DOHH2 (cell line): ENCODE measurements around the gene FRK.

Experiments
- H3F3A ChIP-seq: fragments of 200-600 bp; sonication (generic), shearing (Covaris generic); 2 replicates; pipeline ENCODE4 v1.6.0; 2016; ENCODE audit warnings: antibody characterized with exemption, mild to moderate bottlenecking; ENCODE audit not compliant: control insufficient read depth, insufficient read depth
- H3K27ac ChIP-seq: fragments of 200-600 bp; sonication (generic); 2 replicates; pipeline ENCODE4 v1.5.1; 2014; ENCODE audit warnings: low read depth, mild to moderate bottlenecking, low read length, moderate library complexity
- H3K27me3 ChIP-seq: fragments of 200-600 bp; sonication (generic); 2 replicates; pipeline ENCODE4 v1.6.1; 2014; ENCODE audit warnings: mild to moderate bottlenecking, low read length, mixed read lengths; ENCODE audit not compliant: control insufficient read depth
- H3K36me3 ChIP-seq: fragments of 200-600 bp; sonication (generic); 2 replicates; pipeline ENCODE4 v1.6.1; 2014; ENCODE audit warnings: mild to moderate bottlenecking, low read length, moderate library complexity, mixed read lengths; ENCODE audit not compliant: control insufficient read depth
- H3K4me1 ChIP-seq: fragments of 200-600 bp; sonication (generic); 2 replicates; pipeline ENCODE4 v1.6.1; 2014; ENCODE audit warnings: mild to moderate bottlenecking, low read length, mixed read lengths; ENCODE audit not compliant: control insufficient read depth
- H3K4me2 ChIP-seq: fragments of 200-600 bp; sonication (generic); 2 replicates; pipeline ENCODE4 v1.6.0; 2014; ENCODE audit warnings: mild to moderate bottlenecking, low read length, moderate library complexity
- H3K4me3 ChIP-seq: fragments of 200-600 bp; sonication (generic); 2 replicates; pipeline ENCODE4 v1.5.1; 2014; ENCODE audit warnings: mild to moderate bottlenecking, low read length, mixed read lengths
- H3K79me2 ChIP-seq: fragments of 200-600 bp; sonication (generic); 2 replicates; pipeline ENCODE4 v1.6.1; 2014; ENCODE audit warnings: mild to moderate bottlenecking, low read length, mixed read lengths; ENCODE audit not compliant: control insufficient read depth
- H3K9me2 ChIP-seq: fragments of 200-600 bp; sonication (generic); replicated peaks from 2 replicates; pipeline ENCODE4 v1.6.1; 2014; ENCODE audit warnings: mild to moderate bottlenecking, low read length, mixed read lengths; ENCODE audit not compliant: control insufficient read depth
- H3K9me3 ChIP-seq: fragments of 200-600 bp; sonication (generic); 2 replicates; pipeline ENCODE4 v1.6.1; 2014; ENCODE audit warnings: antibody characterized with exemption, low read length, mixed read lengths; ENCODE audit not compliant: control insufficient read depth, insufficient read depth
- H4K20me1 ChIP-seq: fragments of 200-600 bp; sonication (generic); 2 replicates; pipeline ENCODE4 v1.6.0; 2014; ENCODE audit warnings: low read depth, mild to moderate bottlenecking, antibody characterized with exemption, low read length, moderate library complexity; ENCODE audit not compliant: control insufficient read depth, insufficient read depth
- CTCF ChIP-seq: fragments of 200-600 bp; sonication (generic); IDR thresholded peaks from one replicate; pipeline ENCODE4 v1.5.1; 2014; ENCODE audit warnings: antibody characterized with exemption, mild to moderate bottlenecking, low read depth, low read length; ENCODE audit not compliant: poor library complexity, severe bottlenecking
- EZH2phosphoT487 ChIP-seq: fragments of 200-600 bp; sonication (generic); IDR thresholded peaks from 2 replicates; pipeline ENCODE4 v1.6.1; 2017; ENCODE audit warnings: borderline replicate concordance, mild to moderate bottlenecking, antibody characterized with exemption, low read length, moderate library complexity, mixed read lengths

The FRK gene

GRCh38 chr6:116101790-116102189 lies 41.1 kb upstream of the FRK start:
- Histone ChIP-seq H3K4me1 (peaks cover 22% of the 10 kb centered on the region), H3K27me3 (no peaks in the 10 kb centered on the region), H3K4me2 (peak overlapping the region; percentile 63), H4K20me1 (no peaks in the 10 kb centered on the region), H3K9me2 (no peaks in the 10 kb centered on the region), H3F3A (no peaks in the 10 kb centered on the region), H3K9me3 (no peaks in the 10 kb centered on the region), H3K79me2 (peaks cover 13% of the 10 kb centered on the region), H3K36me3 (no peaks in the 10 kb centered on the region), H3K27ac (no peak overlapping the region), H3K4me3 (peak overlapping the region; percentile 84)
- TF ChIP-seq CTCF: no peak
- TF ChIP-seq EZH2phosphoT487: no peak

- Histone ChIP-seq H3K79me2 (peaks cover 13% of the 10 kb centered on the region), H3K27me3 (no peaks in the 10 kb centered on the region), H3F3A (no peaks in the 10 kb centered on the region), H3K9me3 (peaks cover 5% of the 10 kb centered on the region; the same call in 1 of the 2 replicates), H4K20me1 (no peaks in the 10 kb centered on the region), H3K27ac (peak overlapping the region; percentile 58), H3K4me1 (peaks cover 22% of the 10 kb centered on the region), H3K4me3 (peak overlapping the region; percentile 84), H3K9me2 (no peaks in the 10 kb centered on the region), H3K4me2 (peak overlapping the region; percentile 63), H3K36me3 (no peaks in the 10 kb centered on the region)
- TF ChIP-seq EZH2phosphoT487 (no peak), CTCF (no peak)
Observed at GRCh38 chr6:116101302-116101718, 40.6 kb upstream of the FRK start.

GRCh38 chr6:116100419-116101301 lies 40.0 kb upstream of the FRK start, which contains the start of gene NT5DC1:
TSS of gene NT5DC1 (plus strand) at chr6:116100853. CDS start at chr6:116100931, 78 bp downstream.
- no peaks in the 10 kb centered on the region for H3F3A ChIP-seq
- peaks cover 13% of the 10 kb centered on the region for H3K79me2 ChIP-seq
- peaks cover 11% of the 10 kb centered on the region; the same call in 1 of the 2 replicates for H3K9me3 ChIP-seq
- no peaks in the 10 kb centered on the region for H3K36me3 ChIP-seq
- H3K4me2 ChIP-seq: peak within 1 kb of the TSS; percentile 63
- H3K4me3 ChIP-seq: peak within 1 kb of the TSS; percentile 84
- H3K27ac ChIP-seq: peak within 1 kb of the TSS; percentile 58
- H3K27me3 ChIP-seq: no peaks in the 10 kb centered on the region
- peaks cover 22% of the 10 kb centered on the region for H3K4me1 ChIP-seq
- TF ChIP-seq EZH2phosphoT487 (no peak), CTCF (peak; percentile 51)
- no peaks in the 10 kb centered on the region for H3K9me2 ChIP-seq
- no peaks in the 10 kb centered on the region for H4K20me1 ChIP-seq
